Measurements from ENCODE around the gene CACNA1I.

DNA sequence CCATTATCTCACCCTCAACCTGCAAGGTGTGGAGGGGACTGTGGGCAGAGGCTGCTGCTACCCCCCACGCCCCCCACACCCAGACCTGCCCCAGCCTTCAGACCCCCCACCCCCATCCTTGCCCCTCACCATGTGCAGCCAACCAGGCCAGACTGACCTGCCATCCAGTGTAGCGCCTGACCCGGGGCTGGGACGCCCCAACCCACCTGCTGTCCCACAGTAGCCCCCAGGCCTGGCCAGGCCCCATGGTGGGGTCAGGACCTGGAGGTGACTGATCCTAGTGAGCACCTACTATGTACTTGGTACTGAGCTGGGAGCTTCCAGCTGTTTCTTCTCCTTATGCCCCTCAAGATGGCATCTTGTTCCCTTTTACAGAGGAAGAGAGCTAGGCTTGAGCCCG, 113.1 kb downstream of the CACNA1I start:
- TF ChIP-seq, protein P1, sequence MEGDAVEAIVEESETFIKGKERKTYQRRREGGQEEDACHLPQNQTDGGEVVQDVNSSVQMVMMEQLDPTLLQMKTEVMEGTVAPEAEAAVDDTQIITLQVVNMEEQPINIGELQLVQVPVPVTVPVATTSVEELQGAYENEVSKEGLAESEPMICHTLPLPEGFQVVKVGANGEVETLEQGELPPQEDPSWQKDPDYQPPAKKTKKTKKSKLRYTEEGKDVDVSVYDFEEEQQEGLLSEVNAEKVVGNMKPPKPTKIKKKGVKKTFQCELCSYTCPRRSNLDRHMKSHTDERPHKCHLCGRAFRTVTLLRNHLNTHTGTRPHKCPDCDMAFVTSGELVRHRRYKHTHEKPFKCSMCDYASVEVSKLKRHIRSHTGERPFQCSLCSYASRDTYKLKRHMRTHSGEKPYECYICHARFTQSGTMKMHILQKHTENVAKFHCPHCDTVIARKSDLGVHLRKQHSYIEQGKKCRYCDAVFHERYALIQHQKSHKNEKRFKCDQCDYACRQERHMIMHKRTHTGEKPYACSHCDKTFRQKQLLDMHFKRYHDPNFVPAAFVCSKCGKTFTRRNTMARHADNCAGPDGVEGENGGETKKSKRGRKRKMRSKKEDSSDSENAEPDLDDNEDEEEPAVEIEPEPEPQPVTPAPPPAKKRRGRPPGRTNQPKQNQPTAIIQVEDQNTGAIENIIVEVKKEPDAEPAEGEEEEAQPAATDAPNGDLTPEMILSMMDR (IDR thresholded peaks at IDR 0.05; ENCODE audit: insufficient read depth, low read depth, low read length): no peak
- TF ChIP-seq EZH2 (IDR thresholded peaks at IDR 0.05; ENCODE audit: insufficient read depth, low read length): no peak

All from astrocyte (in vitro differentiated cells and primary cell).